ENCODE measurements around the gene PLXDC1.
"Not testable (repeated sequence)": the region's sequence is repeated elsewhere in the genome, so short reads cannot be mapped to it uniquely, and the experiment has no call there.

The PLXDC1 gene

DNA sequence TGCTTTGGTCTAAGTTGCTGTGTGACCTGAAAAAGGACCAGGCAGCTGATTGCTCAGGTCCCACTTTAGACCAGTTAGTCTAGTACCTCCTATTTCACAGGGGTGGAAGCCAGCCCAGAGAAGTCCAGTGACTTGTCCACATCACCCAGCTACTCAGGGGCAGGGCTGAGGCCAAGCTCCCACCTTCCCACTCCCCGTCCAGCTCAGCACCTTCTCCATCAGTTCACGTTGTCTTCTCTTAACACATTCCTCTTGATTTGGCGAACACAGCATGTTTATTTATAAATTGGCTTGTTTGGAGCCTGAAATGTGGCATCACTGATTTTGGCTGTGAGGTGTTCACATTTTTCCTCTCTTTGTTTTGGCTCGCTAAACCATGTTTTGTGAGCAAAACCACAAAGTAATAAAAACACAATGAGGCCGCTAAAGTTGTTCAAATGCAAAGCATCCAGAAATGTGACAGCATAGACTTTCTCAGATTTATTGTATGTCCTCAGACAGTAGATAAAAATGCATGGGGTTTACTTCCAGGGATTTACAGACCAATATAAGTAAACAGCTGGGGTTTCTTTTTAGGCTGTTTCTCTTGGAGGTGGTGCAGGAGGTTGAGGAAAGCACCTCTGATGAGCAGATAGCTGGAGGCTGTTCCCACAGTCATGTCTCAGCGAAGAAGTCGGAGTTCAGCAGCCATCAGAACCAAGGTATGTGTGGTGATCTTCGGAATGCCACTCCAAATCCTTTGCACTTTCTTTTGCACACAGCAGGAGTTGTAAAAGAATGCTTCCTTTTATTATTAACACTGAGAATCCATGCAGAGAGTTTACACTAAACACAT lies 88.4 kb downstream of the PLXDC1 start:
- no peaks in the 10 kb centered on the region for H3K9me3 Mint-ChIP-seq
- H3K27me3 Mint-ChIP-seq, result no peaks in the 10 kb centered on the region
- no peaks in the 10 kb centered on the region for H3K4me1 Mint-ChIP-seq
- H3K36me3 Mint-ChIP-seq, result no peaks in the 10 kb centered on the region
- H3K4me3 Mint-ChIP-seq, result no peak overlapping the region
- no peak overlapping the region for H3K27ac Mint-ChIP-seq

GRCh38 chr17:39058524-39058923 lies 92.9 kb downstream of the PLXDC1 start:
- peaks cover 4% of the 10 kb centered on the region for H3K4me1 Mint-ChIP-seq
- no peak overlapping the region for H3K4me3 Mint-ChIP-seq
- no peaks in the 10 kb centered on the region for H3K36me3 Mint-ChIP-seq
- no peaks in the 10 kb centered on the region for H3K9me3 Mint-ChIP-seq
- H3K27me3 Mint-ChIP-seq, result no peaks in the 10 kb centered on the region
- no peak overlapping the region for H3K27ac Mint-ChIP-seq

GRCh38 chr17:39057701-39058206 lies 93.7 kb downstream of the PLXDC1 start:
- Mint-ChIP-seq H3K9me3 (no peaks in the 10 kb centered on the region), H3K4me3 (peak overlapping the region; percentile 88), H3K27ac (no peak overlapping the region), H3K27me3 (no peaks in the 10 kb centered on the region), H3K4me1 (peaks cover 4% of the 10 kb centered on the region), H3K36me3 (no peaks in the 10 kb centered on the region)

DNA sequence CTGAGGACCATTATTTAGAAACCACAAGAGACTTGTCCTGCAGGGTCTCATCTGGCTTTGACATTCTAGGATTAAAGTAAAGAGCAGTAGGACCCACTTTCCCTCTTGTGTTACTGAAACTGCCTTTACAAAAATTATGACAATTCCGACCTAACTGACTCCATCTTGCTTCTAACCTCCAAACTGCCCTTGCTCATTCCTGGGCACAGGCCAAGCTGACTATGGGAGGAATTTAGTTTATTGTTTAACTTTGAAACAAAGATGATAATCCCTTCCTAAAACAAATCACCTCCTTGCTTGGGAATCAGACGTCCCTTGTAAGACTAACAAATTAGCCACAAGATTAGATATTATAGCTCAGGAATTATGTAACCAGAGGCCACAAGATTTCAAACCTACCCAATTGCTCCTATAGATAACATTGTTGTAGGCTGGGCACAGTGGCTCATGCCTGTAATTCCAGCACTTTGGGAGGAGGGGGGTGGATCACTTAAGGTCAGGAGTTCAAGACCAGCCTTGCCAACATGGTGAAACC lies 97.3 kb downstream of the PLXDC1 start:
- H3K4me3 Mint-ChIP-seq, result no peak overlapping the region
- no peaks in the 10 kb centered on the region for H3K36me3 Mint-ChIP-seq
- no peak overlapping the region for H3K27ac Mint-ChIP-seq
- no peaks in the 10 kb centered on the region for H3K9me3 Mint-ChIP-seq
- peaks cover 4% of the 10 kb centered on the region for H3K4me1 Mint-ChIP-seq
- H3K27me3 Mint-ChIP-seq, result no peaks in the 10 kb centered on the region

GRCh38 chr17:39052423-39052822 lies 99.0 kb downstream of the PLXDC1 start:
- not testable (repeated sequence) for H3K27ac Mint-ChIP-seq, H3K36me3 Mint-ChIP-seq, H3K4me3 Mint-ChIP-seq, H3K27me3 Mint-ChIP-seq, H3K9me3 Mint-ChIP-seq, H3K4me1 Mint-ChIP-seq

DNA sequence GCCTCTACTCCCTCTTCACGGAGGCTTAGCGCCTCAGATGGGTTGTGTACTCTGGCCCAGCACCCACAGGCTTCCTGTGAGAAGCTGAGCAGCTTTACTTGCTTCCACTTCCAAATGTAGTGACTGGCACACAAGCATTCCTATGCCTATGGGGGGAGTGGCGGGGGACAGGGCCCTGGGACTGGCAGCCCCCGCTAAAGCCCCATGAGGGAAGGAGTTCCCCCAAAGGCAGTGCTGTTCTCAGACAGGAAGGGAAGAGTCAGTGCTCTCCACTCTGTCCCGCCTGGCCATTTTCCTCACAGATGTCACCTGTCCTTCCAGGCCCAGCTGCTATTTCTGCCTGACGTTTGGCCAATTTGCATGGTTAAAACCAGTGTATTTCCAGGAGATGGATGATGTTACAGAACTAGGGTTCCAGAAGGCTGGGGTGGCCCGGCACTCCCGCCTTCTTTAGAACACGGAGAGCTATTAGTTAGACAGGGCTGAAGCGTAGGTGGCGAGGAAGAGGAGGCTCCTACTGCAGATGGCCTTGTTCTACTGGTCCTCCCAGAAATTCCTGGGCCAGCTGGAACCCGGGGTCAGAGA lies 100.3 kb downstream of the PLXDC1 start:
- Mint-ChIP-seq H3K9me3 (no peaks in the 10 kb centered on the region), H3K4me1 (no peaks in the 10 kb centered on the region), H3K27me3 (no peaks in the 10 kb centered on the region), H3K27ac (no peak overlapping the region), H3K36me3 (peaks cover 5% of the 10 kb centered on the region), H3K4me3 (no peak overlapping the region)

GRCh38 chr17:39045948-39046679 lies 105.3 kb downstream of the PLXDC1 start:
- Mint-ChIP-seq H3K27me3 (peaks cover under 1% of the 10 kb centered on the region), H3K4me1 (no peaks in the 10 kb centered on the region), H3K9me3 (no peaks in the 10 kb centered on the region), H3K36me3 (peaks cover 5% of the 10 kb centered on the region), H3K27ac (no peak overlapping the region), H3K4me3 (no peak overlapping the region)

GRCh38 chr17:39036009-39036408 lies 115.4 kb downstream of the PLXDC1 start:
- Mint-ChIP-seq H3K27me3 (peaks cover under 1% of the 10 kb centered on the region), H3K27ac (no peak overlapping the region), H3K9me3 (no peaks in the 10 kb centered on the region)

GRCh38 chr17:39035578-39035977 lies 115.9 kb downstream of the PLXDC1 start:
- not testable (repeated sequence) for H3K36me3 Mint-ChIP-seq, H3K27me3 Mint-ChIP-seq, H3K27ac Mint-ChIP-seq, H3K4me1 Mint-ChIP-seq, H3K9me3 Mint-ChIP-seq, H3K4me3 Mint-ChIP-seq

More at GRCh38 chr17:39036009-39036408, 115.4 kb downstream of the PLXDC1 start:
- no peak overlapping the region for H3K4me3 Mint-ChIP-seq
- no peaks in the 10 kb centered on the region for H3K4me1 Mint-ChIP-seq
- no peaks in the 10 kb centered on the region for H3K36me3 Mint-ChIP-seq

- Mint-ChIP-seq H3K36me3 (no peaks in the 10 kb centered on the region), H3K4me1 (peaks cover 7% of the 10 kb centered on the region), H3K9me3 (no peaks in the 10 kb centered on the region), H3K4me3 (no peak overlapping the region), H3K27me3 (peaks cover 2% of the 10 kb centered on the region), H3K27ac (no peak overlapping the region)
Measured at GRCh38 chr17:39028690-39029089, 122.7 kb downstream of the PLXDC1 start.

DNA sequence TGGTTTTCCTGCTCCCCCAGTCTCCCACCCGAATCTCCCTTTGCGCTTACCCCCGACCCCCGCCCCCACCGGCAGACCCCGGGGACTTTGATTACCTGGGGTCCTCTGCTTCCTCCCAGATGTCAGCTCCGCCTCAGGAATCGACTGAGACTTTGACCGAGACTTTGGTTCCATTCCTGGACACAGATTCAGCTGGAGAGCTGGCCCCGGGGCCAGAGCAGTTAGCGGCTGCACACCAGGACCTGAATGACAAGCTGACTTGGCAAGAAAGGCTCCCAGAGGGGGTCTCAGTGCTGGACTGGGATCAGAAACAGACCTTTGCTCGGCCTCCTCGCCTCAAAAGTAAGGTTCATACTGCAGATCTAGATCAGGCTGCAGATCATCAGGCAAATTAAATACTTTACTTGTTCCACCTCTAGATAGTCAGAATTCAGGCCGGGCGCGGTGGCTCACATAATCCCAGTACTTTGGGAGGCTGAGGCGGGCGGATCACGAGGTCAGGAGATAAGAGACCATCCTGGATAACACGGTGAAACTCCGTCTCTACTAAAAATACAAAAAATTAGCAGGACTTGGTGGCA lies 123.9 kb downstream of the PLXDC1 start:
- no peak overlapping the region for H3K4me3 Mint-ChIP-seq
- no peak overlapping the region for H3K27ac Mint-ChIP-seq
- H3K4me1 Mint-ChIP-seq, result peaks cover 7% of the 10 kb centered on the region
- H3K36me3 Mint-ChIP-seq, result no peaks in the 10 kb centered on the region
- H3K27me3 Mint-ChIP-seq, result peaks cover 2% of the 10 kb centered on the region
- H3K9me3 Mint-ChIP-seq, result no peaks in the 10 kb centered on the region

- peaks cover 2% of the 10 kb centered on the region for H3K27me3 Mint-ChIP-seq
- no peak overlapping the region for H3K27ac Mint-ChIP-seq
- H3K4me1 Mint-ChIP-seq, result peaks cover 7% of the 10 kb centered on the region
- H3K9me3 Mint-ChIP-seq, result no peaks in the 10 kb centered on the region
- H3K4me3 Mint-ChIP-seq, result peak overlapping the region; percentile 26
- H3K36me3 Mint-ChIP-seq, result no peaks in the 10 kb centered on the region
Measured at GRCh38 chr17:39026980-39027451, 124.4 kb downstream of the PLXDC1 start.

GRCh38 chr17:39026346-39026745 lies 125.1 kb downstream of the PLXDC1 start:
- H3K4me1 Mint-ChIP-seq, H3K27ac Mint-ChIP-seq, H3K27me3 Mint-ChIP-seq, H3K36me3 Mint-ChIP-seq, H3K9me3 Mint-ChIP-seq: not testable (repeated sequence)
- peak overlapping the region; percentile 30 for H3K4me3 Mint-ChIP-seq

DNA sequence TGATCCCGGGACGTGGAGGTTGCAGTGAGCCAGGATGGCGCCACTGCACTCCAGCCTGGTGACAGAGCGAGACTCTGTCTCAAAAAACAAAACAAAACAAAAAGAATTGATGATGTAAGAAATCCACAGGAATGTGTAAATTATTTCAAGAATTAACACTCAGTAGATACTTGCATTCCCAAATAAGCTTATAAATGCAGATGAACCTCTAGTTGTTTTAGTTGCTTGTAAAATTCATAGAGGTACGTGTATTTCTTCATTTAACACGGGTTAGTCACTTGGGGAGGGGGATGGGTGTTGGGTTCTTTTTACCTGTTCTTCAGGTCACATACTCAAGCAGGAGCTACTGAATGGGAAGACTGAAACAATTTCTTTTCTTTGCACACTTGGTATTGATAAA lies 128.5 kb downstream of the PLXDC1 start:
- Mint-ChIP-seq H3K36me3 (no peaks in the 10 kb centered on the region), H3K4me1 (peaks cover 20% of the 10 kb centered on the region), H3K27ac (no peak overlapping the region), H3K27me3 (peaks cover 2% of the 10 kb centered on the region), H3K4me3 (no peak overlapping the region), H3K9me3 (no peaks in the 10 kb centered on the region)

DNA sequence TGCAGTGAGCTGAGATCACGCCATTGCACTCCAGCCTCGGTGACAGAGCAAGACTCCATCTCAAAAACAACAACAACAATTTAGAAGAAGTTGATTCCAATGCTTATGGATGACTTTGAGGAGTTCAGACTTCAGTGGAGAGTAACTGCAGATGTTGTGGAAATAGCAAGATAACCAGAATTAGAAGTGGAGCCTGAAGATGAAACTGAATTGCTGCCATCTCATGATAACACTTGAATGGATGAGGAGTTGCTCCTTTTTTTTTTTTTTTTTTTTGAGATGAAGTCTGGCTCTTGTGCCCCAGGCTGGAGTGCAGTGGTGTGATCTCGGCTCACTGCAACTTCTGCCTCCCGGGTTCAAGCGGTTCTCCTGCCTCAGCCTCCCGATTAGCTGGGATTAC lies 131.4 kb downstream of the PLXDC1 start:
- H3K9me3 Mint-ChIP-seq, H3K36me3 Mint-ChIP-seq, H3K27me3 Mint-ChIP-seq, H3K4me3 Mint-ChIP-seq, H3K27ac Mint-ChIP-seq: not testable (repeated sequence)
- H3K4me1 Mint-ChIP-seq, result peaks cover 32% of the 10 kb centered on the region

Data from activated naive CD4-positive, alpha-beta T cell treated with anti-CD3 and anti-CD28 coated beads, Interleukin-2, amount 50 U/mL, for 24 hours (primary cell).